CD4-positive, alpha-beta T cell treated with Interleukin-10 for 1 hour (primary cell): ENCODE results near the gene SACM1L.
A peak's percentile ranks its signal among the peaks of the same experiment; 100 is the strongest.
"Not testable (repeated sequence)": the region's sequence is repeated elsewhere in the genome, so short reads cannot be mapped to it uniquely, and the experiment has no call there.

Experiments
- DNase-seq: peaks from one replicate; pipeline ENCODE4 v3.0.0-alpha.2; 2020

SACM1L gene

DNA sequence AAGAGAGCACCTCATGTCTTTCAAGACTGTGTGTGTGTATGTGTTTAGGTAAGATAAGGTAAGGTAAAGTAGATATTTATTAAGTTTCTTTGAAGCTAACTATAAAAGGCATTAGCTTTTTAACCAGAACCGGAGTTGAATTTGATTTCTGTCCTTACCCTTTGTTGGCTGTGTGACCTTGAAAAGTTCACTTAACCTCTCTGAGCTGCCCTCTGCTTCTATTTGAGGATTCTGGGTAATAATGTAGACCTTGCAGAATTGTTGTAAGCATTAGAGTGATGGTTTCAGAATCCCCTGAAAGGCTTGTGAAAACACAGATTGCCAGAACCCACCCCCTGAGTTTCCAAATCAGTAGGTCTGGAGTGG lies 21.6 kb upstream of the SACM1L start:
- DNase-seq, result no peak

DNA sequence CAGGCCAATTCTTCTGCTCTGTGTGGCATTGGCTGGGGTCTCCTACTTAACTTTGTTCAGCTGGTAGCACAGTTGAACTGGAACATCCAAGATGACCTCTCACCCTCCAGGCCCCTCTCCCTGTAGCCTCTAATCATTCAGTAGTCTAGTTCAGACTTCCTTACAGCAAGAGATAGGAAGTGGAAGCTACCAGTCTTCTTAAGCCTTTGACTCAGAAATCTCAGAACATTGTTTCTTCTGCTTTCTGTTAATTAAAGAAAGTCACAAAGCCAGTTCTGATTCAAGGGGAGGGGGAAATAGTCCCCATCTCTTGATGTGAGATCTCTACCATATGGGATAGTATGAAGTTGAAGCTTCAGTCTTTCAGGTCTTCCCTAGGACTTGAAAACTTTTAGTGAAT lies 18.8 kb upstream of the SACM1L start:
- DNase-seq, result no peak

DNA sequence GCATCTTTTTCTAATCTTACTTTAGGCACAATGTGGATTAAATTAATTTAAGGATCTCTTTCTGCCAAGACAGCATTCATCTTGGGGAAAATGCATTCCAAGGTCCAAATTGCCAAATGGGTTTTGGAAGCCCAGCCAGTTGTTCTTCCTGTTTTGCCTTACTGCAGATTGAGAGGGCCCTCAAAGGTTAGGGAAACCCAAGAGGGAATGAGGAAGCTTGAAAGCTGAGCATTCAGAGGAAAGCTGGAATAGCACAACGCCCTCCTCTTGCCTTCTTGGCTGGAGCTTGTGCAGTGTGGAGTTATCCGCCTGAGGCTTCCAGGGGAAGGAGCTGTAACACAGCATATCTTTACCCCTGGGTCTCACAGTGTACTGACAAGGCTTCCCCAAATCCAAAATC lies 18.2 kb upstream of the SACM1L start:
- no peak for DNase-seq

DNA sequence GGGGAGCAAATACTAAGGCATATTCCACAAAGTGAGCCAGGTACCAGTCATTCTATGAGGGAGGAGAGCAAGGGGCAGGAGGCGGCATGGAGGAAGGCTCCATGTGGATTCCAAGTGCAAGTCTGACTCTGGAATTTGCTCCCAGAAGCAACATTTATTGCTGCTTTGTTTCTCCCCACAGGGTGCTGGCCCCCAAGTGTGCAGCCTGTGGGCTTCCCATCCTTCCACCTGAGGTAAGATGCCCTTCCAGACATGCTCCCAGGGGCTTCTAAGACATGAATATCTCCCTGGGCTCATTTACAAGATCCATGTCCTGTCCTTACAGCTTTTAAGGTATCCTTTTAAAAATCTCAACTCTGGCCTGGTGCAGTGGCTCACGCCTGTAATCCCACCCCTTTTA lies 15.9 kb upstream of the SACM1L start:
- DNase-seq, result no peak

DNA sequence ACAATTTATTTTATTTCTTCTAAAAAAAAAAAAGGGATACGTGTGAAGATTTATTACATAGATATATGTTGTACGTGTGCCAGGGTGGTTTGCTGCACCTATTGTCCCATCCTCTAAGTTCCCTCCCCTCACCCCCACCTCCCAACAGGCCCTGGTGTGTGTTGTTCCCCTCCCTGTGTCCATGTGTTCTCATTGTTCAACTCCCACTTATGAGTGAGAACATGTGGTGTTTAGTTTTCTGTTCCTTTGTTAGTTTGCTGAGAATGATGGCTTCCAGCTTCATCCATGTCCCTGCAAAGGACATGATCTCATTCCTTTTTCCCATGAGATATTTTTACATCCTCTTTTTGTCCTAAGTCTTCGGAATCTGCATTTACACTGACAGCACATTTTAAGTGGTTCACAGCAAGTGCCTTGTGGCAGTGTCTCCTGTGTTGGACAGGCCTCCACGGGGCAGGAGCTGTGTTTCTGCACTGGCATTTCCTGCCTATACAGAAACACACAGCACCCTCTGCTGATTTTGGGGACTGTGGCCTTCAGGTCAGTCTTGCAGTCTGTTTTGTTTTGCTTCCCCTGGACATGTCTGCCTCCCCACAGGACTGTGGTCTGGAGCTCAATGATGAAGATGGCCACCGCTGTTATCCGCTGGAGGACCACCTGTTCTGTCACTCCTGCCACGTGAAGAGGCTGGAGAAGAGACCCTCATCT lies 12.7 kb upstream of the SACM1L start:
- no peak for DNase-seq

DNA sequence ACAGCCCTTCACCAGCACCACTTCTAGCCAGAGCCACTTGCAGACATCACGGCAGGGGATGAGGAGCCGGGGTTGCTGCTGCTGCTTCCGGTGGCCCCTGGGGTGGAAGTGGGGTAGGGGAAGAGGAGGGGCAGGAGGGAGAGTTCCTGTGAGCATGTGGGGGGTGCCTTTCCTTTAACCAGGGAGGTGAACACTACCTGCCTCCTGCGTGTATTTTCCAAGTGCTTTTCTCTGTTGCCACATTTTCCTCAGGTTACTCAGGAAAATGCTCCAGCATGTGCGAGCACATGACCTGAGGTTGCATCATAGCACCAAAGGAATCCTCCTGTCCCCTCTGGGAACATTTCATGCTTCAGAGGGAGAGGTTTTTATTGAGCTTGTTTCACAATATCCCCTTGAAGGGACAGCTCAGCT lies 12.2 kb upstream of the SACM1L start:
- DNase-seq, result peak; percentile 67

DNA sequence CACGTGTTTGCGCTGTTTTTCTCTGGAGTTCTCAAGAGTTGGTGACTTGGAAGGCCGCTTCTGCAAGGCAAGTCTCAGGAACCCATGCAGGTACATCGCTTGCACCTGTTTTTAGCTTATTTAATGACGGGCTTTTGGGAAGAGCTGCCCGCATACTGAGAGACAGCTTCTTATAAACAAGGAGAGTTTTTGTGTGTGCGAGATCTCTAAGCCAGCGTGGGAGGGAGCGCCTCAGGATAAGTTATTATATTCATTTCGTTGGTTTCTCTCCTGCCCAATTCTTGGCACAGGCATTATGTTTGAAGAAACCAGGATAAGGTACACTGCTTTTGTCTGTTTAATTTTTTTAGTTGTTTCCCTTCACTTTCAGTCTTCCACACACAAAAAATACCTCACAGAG lies 11.4 kb upstream of the SACM1L start:
- no peak for DNase-seq

DNA sequence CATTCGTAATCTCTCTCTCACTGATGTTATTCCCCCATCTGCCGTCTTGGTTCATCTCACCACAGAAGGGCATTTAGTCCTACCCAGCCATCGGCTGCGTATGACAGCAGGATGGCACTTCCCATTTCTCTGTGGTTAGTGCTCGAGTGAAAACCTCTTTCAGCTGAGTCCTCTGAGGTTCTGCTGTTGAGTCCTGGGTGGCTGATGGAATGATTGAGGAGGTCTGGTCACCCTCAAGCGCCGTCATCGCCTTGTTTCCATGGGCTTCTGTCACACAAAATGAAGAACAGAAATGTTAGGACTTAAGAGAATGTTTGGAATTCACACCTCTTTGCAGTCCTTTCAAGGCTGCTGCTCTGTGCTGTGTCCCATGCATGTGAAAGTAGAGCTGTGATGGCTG lies 9.4 kb upstream of the SACM1L start:
- no peak for DNase-seq

DNA sequence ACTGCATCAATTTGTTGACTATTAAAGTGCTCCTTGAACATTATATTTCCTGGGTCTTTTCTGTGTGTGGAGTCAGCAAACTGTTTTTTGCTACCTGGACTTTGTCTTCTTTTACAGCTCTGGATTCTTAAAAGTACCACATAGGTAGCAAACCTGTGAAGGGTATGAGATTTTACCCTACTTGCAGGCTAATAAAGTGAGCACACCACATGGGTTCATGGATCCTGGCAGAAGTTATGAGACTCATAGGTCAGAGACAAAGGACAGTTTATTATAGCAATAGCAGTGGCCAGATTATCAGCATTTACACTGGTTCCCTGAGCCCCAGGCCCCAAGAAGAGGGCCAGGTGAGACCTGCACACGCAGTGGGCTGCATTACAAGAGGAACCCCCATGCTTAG lies 8.0 kb upstream of the SACM1L start:
- no peak for DNase-seq

DNA sequence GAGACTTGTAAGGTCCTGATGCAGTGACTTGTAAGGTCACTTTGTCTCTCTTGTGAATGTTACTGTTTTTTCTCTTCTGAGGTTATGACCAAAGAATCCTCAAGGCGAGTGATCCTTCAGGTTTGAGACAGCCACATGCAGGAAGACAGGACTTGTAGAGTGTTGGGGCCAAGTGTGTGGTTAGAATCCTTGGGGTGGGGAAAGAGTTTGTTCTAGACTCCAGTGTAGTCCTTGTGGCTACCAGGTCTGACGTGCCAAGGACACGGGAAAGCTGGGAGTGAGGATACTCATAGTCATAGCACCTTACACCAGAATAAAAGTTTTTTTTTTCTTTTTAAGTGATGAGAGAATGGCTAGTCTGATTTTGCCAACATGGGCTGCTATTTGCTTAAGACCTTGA lies 7.3 kb upstream of the SACM1L start:
- no peak for DNase-seq

DNA sequence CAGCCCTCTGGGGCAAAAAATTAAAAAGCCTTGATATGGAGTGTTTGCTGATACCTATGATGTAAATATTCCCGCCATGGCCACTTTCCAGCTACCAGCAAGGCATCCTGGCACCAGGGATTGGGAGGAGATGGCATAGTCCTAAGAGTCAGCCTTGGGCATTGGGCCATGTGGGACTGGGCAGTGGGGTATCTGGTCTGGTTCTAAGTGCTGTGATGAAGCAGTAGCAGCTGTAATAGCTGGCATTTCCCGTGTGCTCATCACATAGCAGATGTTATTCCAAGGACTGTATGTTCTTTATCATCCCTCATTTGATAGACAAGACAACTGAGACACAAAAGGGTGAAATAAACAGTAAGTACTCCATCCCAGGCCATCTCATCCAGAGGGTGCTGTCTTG lies 6.9 kb upstream of the SACM1L start:
- DNase-seq, result no peak

DNA sequence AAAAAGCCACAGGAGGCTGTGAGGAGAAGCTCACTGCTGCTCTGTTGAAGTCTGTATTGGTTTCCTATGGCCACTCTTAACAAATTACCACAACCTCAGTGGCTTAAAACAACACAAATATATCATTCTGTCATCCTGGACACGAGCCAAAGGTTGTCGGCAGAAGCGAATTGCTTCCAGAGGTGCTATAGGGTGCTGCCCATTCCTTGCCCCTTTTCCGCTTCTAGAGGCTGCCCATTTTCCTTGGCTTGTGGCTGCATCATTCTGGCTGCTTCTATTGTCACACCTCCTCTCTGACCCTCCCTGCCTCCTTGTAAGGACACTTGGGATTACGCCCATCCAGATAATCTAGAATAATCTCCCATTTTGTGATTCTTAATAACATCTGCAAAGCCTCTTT lies 6.4 kb upstream of the SACM1L start:
- no peak for DNase-seq

DNA sequence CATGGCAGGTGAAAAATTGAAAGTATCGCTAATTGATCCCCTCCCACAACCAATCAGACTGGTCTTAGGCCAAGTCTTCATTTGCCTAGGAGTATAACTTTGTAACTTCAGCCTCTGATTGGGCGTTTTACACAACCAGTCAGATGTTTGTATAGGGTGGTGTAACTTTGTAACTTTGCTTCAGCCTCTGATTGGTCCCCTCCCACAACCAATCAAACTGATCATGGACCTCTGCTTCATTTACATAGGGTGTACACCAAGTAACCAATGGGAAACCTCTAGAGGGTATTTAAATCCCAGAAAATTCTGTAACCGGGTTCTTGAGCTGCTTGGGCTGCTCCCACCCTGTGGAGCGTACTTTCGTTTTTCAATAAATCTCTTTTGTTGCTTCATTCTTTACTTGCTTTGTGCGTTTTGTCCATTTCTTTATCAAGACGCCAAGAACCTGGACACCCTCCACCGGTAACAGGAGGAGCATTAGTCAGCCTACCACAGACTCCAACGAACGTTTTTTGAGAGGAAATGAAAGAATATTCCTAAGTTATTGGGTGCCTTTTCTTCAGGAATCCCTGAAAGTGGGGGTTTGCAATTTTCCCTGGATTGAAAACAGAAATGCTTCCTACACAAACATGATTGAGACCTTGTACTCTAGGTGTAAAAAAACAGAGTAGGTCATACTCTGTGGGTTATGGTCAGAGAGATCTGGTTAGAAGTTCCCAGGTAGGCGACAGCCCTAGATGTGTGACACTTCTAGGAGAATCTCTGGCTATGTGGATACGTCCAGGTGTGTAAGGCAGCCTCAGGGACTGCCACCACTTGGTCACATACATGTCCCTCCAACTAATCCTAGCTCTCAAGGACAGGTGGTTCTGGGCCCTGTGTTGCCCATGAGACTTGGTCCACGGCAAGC lies 5.5 kb upstream of the SACM1L start:
- no peak for DNase-seq

DNA sequence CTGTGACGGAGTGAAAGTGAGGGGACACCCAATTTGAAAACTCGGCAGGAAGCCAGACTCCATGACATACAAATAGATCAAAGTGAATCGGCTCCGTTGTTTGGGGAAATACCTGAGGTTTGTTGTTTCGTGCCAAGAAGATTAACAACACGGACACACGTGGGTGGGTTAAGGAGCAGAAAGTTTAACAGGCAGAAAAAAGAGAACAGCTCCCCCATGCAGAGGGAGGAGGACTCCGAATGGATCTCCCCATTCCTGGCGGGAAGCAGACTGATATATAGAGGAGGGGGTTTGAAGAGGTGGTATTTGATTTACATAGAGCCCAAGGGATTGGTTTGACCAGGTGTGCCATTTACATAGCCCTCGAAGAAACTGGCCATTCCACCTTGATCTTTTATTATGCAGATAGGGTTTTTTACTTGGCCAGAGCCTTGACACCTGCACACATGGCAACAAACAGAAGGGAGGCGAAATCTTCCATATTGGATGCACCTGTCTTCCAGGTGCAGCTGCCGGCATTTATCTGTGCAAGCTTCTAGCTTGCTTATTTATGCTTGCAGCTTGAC lies 4.8 kb upstream of the SACM1L start:
- DNase-seq, result no peak

DNA sequence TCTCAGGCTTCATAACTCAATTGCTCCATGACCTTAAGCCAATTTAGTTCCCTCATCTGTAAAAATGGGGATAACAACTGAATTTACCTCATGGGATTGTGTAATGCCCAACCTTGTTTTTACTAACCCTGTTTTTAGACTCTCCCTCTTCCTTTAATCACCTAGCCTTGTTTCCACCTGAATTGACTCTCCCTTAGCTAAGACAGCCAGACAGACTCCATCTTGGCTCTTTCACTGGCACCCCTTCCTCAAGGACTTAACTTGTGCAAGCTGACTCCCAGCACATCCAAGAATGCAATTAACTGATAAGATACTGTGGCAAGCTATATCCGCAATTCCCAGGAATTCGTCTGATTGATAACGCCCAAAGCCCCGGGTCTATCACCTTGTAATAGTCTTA lies 3.5 kb upstream of the SACM1L start:
- DNase-seq, result not testable (repeated sequence)

DNA sequence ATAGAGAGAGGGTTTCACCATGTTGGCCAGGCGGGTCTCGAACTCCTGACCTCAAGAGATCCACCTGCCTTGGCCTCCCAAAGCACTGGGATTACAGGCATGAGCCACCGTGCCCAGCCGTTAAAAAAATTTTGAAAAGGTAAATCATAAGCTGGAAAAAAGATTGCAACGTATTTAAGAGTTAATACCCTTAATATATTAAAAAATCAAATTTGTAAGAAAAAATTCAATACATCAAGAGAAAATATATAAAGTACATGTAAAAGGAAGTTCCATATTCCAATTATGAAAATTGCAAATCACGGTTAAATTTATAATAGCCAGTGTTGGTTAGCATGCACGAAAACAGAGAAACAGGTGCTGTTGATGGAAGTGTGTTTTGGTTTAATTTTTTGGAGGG lies 2.3 kb upstream of the SACM1L start:
- DNase-seq, result no peak

DNA sequence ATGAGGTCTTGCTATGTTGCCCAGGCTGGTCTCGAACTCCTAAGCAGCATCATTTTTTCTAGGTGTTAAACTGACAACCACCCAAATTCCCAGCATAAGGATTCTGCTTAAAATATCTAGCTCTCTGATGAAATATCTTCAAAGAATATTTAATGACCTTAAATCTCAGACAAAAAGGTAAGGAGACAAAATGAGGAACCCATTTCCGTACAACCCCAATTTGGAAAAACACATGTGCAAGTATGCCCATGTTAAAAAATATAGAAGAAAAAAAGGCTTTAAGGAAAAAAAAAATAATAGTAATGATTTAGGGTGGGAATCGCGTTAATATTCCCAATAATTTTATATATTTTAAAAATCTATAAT lies 1.4 kb upstream of the SACM1L start:
- DNase-seq, result no peak

DNA sequence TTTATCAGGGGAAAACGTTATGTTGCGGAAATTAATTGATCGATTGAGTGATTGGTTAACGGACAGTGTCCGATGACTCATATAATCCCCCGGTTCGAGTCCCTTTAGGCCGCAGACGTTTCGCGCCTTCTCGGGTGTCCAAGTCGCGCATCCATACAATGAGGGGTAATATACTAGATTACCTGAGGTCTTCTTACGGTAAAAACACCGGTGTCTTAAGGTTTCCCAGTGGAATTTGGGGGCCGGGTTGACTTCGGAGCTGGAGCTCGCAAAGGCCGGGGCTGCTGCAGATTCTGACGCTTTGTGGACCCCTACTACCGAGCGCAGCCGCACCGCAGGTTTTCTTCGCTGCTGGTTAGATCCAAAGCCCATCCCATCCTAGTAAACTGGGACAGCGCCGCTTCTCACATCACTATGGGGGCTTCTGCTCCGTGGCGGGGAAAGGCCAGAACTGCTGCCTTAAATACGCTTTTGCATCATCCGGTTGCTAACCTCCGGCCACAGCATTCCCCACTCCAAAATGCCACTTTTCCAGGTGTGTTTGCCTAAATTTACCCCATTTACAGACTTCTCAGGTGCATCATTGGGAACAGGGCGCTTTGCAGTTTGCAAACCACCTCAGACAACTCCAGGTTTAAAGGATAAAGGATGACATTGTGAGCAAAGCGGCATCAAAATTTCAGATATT lies 858 bp upstream of the SACM1L start:
- peak; percentile 39 for DNase-seq

DNA sequence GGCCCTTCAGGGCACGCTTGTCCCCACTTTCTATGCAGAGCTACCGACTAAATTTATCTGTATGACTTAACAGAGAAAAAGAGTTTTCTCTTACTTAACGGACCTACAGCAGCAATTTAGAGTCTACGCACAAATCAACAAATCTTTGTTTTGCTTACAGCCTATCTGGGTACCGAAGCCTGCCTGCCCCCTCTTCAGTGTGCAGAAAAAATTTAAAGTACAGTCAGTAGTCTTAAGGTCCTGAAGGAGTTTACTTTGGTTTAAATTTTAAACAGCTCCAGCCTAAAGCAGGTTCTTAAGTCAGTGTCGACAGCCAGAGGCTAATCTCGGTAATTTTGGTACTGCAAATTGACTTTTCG lies 570 bp downstream of the SACM1L start:
- no peak for DNase-seq

DNA sequence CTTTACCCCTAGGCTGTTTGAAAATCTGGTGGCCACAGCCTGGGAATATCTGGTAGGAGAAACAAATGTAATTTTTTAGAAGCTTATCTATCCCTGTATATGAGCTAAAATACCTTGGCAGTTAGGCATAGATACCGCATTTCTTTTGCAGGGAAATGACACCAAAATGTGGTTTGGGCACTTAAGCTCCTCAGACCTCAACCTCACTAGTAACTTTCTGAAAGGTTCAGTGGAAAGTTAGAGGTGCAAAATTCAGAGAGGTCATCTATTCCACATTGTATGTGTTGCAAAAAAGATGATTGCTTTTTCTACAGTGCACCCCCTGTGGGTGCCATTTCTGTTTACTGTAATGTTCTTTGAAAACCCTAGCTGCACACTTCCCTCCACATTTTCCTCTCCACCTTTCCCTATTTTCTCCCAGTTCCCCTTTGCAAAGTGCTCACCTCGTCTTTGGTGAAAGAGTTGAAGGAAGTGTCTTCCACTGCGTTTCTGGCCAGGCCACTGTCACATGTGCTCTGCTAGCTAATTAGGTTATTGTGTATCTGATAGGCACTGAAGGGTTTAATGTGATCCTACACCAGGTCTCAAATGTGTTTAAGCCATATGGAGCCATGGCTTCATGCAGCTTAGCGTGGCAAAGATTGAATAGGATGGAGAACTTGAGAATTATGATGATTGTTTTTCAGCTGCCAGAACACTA lies 1.3 kb downstream of the SACM1L start:
- peak; percentile 18 for DNase-seq

DNA sequence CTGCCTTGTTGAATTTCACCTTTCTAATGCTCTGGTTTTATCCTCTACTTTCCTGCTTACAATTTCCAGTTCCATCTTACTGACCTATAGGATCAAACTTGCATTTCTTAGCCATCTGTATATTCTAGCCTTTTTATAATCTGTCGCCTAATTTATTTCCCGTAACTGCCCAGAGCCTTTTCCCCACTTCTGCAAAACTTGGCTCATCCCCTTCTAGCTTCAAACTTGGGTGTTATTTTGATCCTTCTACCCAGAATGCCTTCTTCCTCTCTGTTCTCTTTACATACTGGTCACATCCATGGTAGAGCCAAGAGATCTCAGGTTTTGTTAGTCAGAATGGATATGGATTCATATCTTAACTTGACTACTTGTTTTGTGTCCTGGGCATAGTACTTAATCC lies 2.6 kb downstream of the SACM1L start:
- DNase-seq, result no peak

DNA sequence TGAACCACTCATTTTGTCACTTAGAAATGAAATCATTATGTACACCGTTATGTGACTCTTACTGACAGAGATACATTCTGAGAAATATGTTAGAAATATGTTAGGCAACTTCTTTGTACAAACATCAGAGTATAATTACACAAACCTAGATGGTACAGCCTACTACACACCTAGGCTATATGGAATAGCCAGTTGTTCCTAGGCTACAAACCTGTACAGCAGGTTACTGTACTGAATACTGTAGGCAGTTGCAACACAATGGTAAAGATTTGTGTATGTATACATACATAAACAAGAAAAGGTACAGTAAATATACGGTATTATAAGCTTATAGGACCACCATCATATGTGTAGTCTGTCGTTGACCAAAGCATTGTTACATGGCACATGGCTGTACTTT lies 3.7 kb downstream of the SACM1L start:
- no peak for DNase-seq

DNA sequence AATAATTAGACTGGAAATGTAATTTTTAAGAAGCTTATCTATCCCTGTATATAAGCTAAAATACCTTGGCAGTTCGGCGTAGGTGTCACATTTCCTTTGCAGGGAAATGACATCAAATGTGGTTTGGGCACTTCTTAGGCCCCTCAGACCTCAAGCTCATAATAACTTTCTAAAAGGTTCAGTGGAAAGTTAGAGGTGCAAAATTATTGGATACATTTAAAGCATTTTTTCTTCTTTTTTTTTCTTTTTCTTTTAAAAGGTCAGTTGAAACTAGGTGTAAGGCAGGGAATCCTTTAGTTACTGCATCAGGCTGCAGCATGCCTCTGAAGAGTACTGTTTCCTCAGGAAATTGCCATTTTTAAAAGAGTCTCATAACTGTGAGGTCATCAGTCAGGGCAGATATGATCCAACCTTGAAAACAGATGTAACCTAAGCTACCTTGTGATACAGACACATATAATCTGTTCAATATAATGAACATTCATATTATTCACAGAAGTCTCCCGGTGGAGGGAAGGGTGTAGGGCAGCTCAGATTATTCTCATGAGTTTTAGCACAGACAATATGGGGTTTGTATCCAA lies 4.8 kb downstream of the SACM1L start:
- DNase-seq, result peak; percentile 77
